ENCODE data around the gene DVL2. TPM values are rescaled to one million over a fixed set of nuclear protein-coding genes. Genes with fewer than 3 reads are reported as not detected.

The DVL2 gene
- total and polyA plus RNA-seq, 2 of the 13 experiments (the other 11 are each of a cell fraction or from before 2014, with no cell fraction given) = 5.7 to 38.2 TPM

GRCh38 chr17:7241783-7242716 lies 7.7 kb upstream of the DVL2 start, which contains the start of gene GABARAP (continued):
- TF ChIP-seq NFKB2 (CRISPR knock-in tag; IDR thresholded peaks at IDR 0.05; ENCODE audit: borderline replicate concordance) = peak; percentile 49; the same call in 1 of the 2 replicates
- no peak for TF ChIP-seq ZNF609 (CRISPR knock-in tag; IDR thresholded peaks at IDR 0.05; ENCODE audit: borderline replicate concordance)
- TF ChIP-seq HIVEP1 (CRISPR knock-in tag; IDR thresholded peaks at IDR 0.05) = peak; percentile 35; the same call in 1 of the 2 replicates
- TF ChIP-seq ZNF414 (CRISPR knock-in tag; IDR thresholded peaks at IDR 0.05) = peak; percentile 25; the same call in 1 of the 2 replicates
- TF ChIP-seq GATAD1 (CRISPR knock-in tag; IDR thresholded peaks at IDR 0.05) = peak; percentile 66
- TF ChIP-seq AHR (CRISPR knock-in tag; IDR thresholded peaks at IDR 0.05) = no peak
- TF ChIP-seq PLRG1 (conservative IDR thresholded peaks at IDR 0.05) = no peak
- TF ChIP-seq ZNF276 (CRISPR knock-in tag; IDR thresholded peaks at IDR 0.05; ENCODE audit: low read depth) = 0 out of 2 replicates have a peak, but pooled peaks have one; percentile 1
- no peak for TF ChIP-seq ZNF773 (CRISPR knock-in tag; IDR thresholded peaks at IDR 0.05; ENCODE audit: borderline replicate concordance)
- 0 out of 2 replicates have a peak, but pooled peaks have one; percentile 53 for TF ChIP-seq ZNF44 (CRISPR knock-in tag; IDR thresholded peaks at IDR 0.05)
- TF ChIP-seq KDM2A (CRISPR knock-in tag; IDR thresholded peaks at IDR 0.05; ENCODE audit: borderline replicate concordance, low read depth) = peak; percentile 75; the same call in 1 of the 2 replicates
- no peak; the same call in 1 of the 2 replicates for TF ChIP-seq JDP2 (CRISPR knock-in tag; IDR thresholded peaks at IDR 0.05; ENCODE audit: borderline replicate concordance)
- TF ChIP-seq MTERF4 (CRISPR knock-in tag; IDR thresholded peaks at IDR 0.05) = peak; percentile 92
- TF ChIP-seq TOPORS (CRISPR knock-in tag; IDR thresholded peaks at IDR 0.05) = peak; percentile 34
- peak; percentile 47 for TF ChIP-seq ZMYM4 (CRISPR knock-in tag; IDR thresholded peaks at IDR 0.05)
- TF ChIP-seq ZNF776 (CRISPR knock-in tag; IDR thresholded peaks at IDR 0.05) = peak; percentile 45; the same call in 1 of the 2 replicates
- TF ChIP-seq CENPX (CRISPR knock-in tag; IDR thresholded peaks at IDR 0.05) = no peak
- TF ChIP-seq BHLHE40 (IDR thresholded peaks at IDR 0.05; ENCODE audit: low read length) = peak; percentile 23; the same call in 1 of the 2 replicates
- peak; percentile 76 for TF ChIP-seq THAP11 (CRISPR knock-in tag; IDR thresholded peaks at IDR 0.05)
- TF ChIP-seq ZBTB8A (CRISPR knock-in tag; IDR thresholded peaks at IDR 0.05; ENCODE audit: borderline replicate concordance, low read depth) = 0 out of 2 replicates have a peak, but pooled peaks have one; percentile 18
- TF ChIP-seq ZNF569 (CRISPR knock-in tag; IDR thresholded peaks at IDR 0.05; ENCODE audit: borderline replicate concordance) = peak; percentile 10; the same call in 1 of the 2 replicates

All from HepG2 (cell line).